Measurements from ENCODE around the gene LGALS16.
"Not testable (repeated sequence)": the region's sequence is repeated elsewhere in the genome, so short reads cannot be mapped to it uniquely, and the experiment has no call there.

Gene LGALS16

GRCh38 chr19:39613597-39613996 is 42.1 kb upstream of the LGALS16 start:
- ATAC-seq, result no peak
- no peak for TF ChIP-seq ZFP30 (CRISPR knock-in tag; IDR thresholded peaks at IDR 0.05)
- no peak for TF ChIP-seq ZNF565 (CRISPR knock-in tag; conservative IDR thresholded peaks at IDR 0.05; ENCODE audit: low read depth)
- TF ChIP-seq POU6F1 (CRISPR knock-in tag; IDR thresholded peaks at IDR 0.05; ENCODE audit: borderline replicate concordance, low read depth), result no peak
- TF ChIP-seq ZNF70 (CRISPR knock-in tag; IDR thresholded peaks at IDR 0.05), result no peak
- TF ChIP-seq BACH2 (CRISPR knock-in tag; IDR thresholded peaks at IDR 0.05; ENCODE audit: borderline replicate concordance), result no peak
- TF ChIP-seq PATZ1 (CRISPR knock-in tag; IDR thresholded peaks at IDR 0.05; ENCODE audit: borderline replicate concordance), result no peak
- no peak for TF ChIP-seq TOX (CRISPR knock-in tag; IDR thresholded peaks at IDR 0.05; ENCODE audit: borderline replicate concordance)
- TF ChIP-seq ESRRG (CRISPR knock-in tag; IDR thresholded peaks at IDR 0.05), result no peak

- no peak for ATAC-seq
- TF ChIP-seq TCF4 (CRISPR knock-in tag; IDR thresholded peaks at IDR 0.05; ENCODE audit: borderline replicate concordance), result no peak
- no peak for TF ChIP-seq RARB (CRISPR knock-in tag; IDR thresholded peaks at IDR 0.05)
- TF ChIP-seq ZFP30 (CRISPR knock-in tag; IDR thresholded peaks at IDR 0.05), result no peak
- TF ChIP-seq ESRRG (CRISPR knock-in tag; IDR thresholded peaks at IDR 0.05), result no peak
- no peak for TF ChIP-seq POU6F1 (CRISPR knock-in tag; IDR thresholded peaks at IDR 0.05; ENCODE audit: borderline replicate concordance, low read depth)
- TF ChIP-seq TSHZ2 (CRISPR knock-in tag; IDR thresholded peaks at IDR 0.05), result no peak
- no peak for TF ChIP-seq PPARA (CRISPR knock-in tag; IDR thresholded peaks at IDR 0.05; ENCODE audit: borderline replicate concordance)
- no peak for TF ChIP-seq GLIS3 (CRISPR knock-in tag; IDR thresholded peaks at IDR 0.05)
- TF ChIP-seq ZNF565 (CRISPR knock-in tag; conservative IDR thresholded peaks at IDR 0.05; ENCODE audit: low read depth), result no peak
- TF ChIP-seq PATZ1 (CRISPR knock-in tag; IDR thresholded peaks at IDR 0.05; ENCODE audit: borderline replicate concordance), result no peak
- no peak for TF ChIP-seq ZFP3 (CRISPR knock-in tag; IDR thresholded peaks at IDR 0.05)
These were observed 38.0 kb upstream of the LGALS16 start for GRCh38 chr19:39617745-39618144.

- ATAC-seq, result no peak
- no peak for TF ChIP-seq ZNF70 (CRISPR knock-in tag; IDR thresholded peaks at IDR 0.05)
- TF ChIP-seq OSR1 (CRISPR knock-in tag; IDR thresholded peaks at IDR 0.05), result no peak
- no peak for TF ChIP-seq CREB5 (CRISPR knock-in tag; IDR thresholded peaks at IDR 0.05; ENCODE audit: low read depth)
- no peak for TF ChIP-seq BACH2 (CRISPR knock-in tag; IDR thresholded peaks at IDR 0.05; ENCODE audit: borderline replicate concordance)
- no peak for TF ChIP-seq RARB (CRISPR knock-in tag; IDR thresholded peaks at IDR 0.05)
- no peak for TF ChIP-seq SNAI2 (CRISPR knock-in tag; IDR thresholded peaks at IDR 0.05)
- TF ChIP-seq PPARA (CRISPR knock-in tag; IDR thresholded peaks at IDR 0.05; ENCODE audit: borderline replicate concordance), result no peak
- TF ChIP-seq POU6F1 (CRISPR knock-in tag; IDR thresholded peaks at IDR 0.05; ENCODE audit: borderline replicate concordance, low read depth), result no peak
- TF ChIP-seq ZNF565 (CRISPR knock-in tag; conservative IDR thresholded peaks at IDR 0.05; ENCODE audit: low read depth), result no peak
These were observed 31.8 kb upstream of the LGALS16 start for GRCh38 chr19:39623946-39624345.

GRCh38 chr19:39627631-39628030 is 28.1 kb upstream of the LGALS16 start:
- ATAC-seq, result not testable (repeated sequence)
